GM19468 (cell line): ENCODE measurements around the gene CRYAB.

Experiments
- ATAC-seq: cut with Tn5 transposase; IDR thresholded peaks from one replicate; pipeline ENCODE4 v1.9.1; 2021; ENCODE audit warnings: mild to moderate bottlenecking, moderate library complexity, moderate number of reproducible peaks; ENCODE audit not compliant: unreplicated experiment; ENCODE audit errors: extremely low read depth

CRYAB gene

DNA sequence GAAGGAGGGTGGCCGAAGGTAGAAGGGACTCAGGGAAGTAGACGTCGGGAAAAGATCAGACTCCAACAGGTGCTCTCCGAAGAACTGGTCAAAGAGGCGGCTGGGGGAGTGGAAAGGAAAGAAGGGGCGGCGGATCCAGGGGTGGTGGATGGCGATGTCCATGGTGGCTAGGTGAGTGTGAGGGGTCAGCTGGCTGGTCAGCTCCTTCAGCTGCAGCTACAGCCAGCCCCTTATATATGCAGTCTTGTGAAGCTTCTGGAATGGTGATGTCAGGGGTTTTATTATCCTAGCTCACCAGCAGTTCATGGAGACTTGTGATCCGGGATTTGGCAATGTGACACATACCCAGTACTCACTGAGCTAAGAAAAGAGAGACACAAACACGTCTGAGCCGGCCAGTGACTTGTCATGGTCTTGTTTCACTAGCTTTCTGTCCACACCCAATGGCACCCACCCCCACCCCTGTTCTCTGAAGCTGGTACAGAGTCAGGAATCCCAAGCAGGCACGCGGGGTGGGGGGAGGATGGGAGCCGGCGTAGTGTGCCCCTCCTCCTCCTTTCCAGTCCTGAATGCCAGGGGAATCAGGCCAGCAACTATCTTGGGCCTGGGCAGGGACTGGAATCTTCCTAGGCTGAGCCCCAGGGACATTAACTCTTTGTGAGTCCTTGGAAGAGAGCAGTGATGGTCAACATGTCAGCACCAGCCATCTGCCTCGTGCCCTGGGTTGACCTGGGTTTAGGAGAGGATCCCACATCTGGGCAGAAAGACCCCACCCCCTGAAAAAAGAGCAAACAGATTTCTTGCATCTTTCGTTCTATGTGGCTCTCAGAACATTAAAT lies at the start of gene CRYAB:
Gene CRYAB (minus strand): TSS at position 208 of the 839 bp plus-strand sequence. CDS start 46 bp downstream, at position 162.
- ATAC-seq = no peak

DNA sequence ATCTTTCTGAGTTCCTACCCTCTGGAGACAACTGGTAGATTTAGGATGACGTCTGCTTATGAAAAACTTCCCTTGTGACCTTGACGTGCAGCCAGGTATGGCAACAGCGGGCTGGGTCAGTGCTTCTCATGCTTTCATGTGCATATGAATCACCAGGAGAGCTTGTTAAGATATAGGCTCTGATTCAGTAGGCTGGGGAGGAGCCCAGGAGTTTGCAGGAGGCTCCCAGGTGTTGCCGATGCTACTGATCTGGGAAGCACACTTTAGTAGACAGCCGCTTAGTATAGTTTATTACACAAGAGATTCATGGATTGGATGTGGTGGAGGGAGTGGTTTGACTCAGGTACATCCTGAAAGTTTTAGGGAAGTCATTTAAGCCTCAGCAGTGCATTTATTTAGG lies 49.3 kb upstream of the CRYAB start:
- no peak for ATAC-seq

DNA sequence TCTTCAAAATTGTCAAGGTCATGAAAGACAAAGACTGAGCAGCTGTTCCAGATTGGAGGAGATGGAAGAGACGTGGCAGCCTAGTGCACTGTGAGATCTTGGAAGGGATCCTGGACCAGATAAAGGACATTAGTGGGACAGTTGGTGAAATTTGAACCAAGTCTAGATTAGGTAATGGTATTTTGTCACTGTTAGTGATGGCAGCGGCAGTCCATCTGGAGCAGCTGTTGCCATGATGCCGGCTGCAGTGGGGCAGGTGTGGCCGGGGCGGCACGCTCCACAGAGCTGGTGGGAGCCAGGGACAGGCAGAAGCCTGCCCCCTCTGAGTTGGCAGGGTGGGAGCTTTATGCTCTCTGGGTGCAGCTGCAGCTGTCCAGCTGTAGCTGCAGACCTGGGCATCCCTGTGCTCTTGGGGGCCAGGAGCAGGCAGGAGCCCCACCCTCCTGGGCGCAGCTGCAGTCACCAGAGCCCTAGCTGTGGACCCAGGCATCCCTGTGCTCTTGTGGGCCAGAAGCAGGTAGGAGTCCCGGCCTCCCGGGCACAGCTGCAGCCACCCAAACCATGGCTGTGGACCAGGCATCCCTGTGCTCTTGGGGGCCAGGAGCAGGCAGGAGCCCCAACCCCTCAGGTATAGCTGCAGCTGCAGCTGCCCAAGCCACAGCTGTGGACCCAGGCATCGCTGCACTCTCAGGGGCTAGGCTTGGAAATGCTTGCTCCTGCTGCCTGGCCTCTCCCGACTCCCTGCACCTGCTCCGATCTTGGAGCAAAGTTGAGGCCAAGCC lies 46.3 kb upstream of the CRYAB start:
- no peak for ATAC-seq

GRCh38 chr11:111954154-111954553 lies 42.6 kb upstream of the CRYAB start:
- no peak for ATAC-seq

DNA sequence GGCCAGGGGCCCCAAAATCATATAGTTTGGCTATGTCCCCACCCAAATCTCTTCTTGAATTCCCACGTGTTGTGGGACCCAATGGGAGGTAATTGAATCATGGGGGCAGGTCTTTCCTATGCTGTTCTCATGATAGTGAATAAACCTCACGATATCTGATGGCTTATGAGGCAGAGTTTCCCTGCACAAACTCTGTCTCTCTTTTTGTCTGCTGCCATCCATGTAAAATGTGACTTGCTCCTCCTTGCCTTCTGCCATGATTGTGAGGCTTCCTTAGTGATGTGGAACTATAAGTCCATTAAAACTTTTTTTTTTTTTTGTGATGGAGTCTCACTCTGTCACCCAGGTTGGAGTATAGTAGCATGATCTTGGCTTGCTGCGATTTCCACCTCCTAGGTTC lies 40.0 kb upstream of the CRYAB start:
- ATAC-seq = no peak

DNA sequence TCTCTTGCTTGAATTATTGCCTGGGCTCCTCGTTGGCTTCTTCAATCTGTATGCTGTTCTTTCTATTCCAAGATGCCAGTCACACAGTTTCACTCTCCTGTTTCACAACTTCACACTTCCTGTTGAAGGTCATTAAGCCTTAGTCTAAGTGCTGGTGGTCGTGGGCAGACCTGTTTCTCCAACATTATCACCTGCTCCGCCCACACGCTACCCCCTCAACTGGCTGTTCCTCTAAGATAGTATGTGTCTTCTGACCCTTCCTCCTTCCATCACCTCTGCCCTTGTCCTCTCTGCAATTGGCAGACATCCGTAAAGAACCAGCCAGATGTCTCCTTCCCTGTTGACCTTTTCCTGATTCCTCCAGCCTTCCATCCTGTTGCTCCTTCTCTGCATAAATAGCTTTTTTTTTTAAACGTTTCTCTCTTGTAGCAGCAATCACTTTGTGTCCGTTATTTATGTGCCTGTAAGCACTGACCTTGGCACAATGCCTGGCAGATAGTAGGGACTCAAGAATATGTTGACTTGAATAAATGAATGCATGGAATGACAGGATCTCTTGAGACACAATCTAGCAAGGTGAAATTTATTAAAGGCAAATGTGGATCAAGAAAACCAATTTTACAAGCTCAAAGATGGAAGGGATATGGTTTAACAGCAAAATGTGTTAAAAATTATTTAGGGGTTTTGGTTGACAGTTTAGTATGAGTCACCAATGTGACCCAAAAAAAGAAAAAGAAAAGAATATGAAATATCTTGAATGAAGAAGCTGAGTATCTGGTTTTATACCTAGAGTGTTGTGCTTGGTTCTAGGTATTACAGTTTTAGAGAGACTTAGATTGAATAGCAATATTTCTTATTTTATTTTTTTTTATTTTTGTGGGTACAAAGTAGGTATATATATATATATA lies 38.2 kb upstream of the CRYAB start:
- no peak for ATAC-seq

DNA sequence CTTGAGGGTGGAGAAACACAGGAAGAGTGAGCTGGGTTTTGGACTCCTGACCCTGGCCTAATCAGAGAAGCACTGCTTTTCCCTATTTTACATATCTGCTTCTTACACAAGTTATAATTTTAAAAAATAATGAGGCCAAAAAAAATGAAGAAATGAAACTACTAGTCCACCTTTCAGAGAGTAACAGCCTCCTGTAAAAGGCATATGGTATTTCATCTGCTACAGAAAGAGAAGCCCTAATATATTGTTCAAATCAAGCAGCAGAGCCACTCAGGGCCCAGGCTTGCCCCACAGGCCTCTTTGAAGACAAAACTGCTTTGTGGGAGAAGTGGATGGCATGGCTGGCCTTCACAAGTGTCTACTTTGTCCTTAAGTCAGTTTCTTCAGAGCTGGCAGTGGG lies 35.6 kb upstream of the CRYAB start:
- ATAC-seq = no peak

DNA sequence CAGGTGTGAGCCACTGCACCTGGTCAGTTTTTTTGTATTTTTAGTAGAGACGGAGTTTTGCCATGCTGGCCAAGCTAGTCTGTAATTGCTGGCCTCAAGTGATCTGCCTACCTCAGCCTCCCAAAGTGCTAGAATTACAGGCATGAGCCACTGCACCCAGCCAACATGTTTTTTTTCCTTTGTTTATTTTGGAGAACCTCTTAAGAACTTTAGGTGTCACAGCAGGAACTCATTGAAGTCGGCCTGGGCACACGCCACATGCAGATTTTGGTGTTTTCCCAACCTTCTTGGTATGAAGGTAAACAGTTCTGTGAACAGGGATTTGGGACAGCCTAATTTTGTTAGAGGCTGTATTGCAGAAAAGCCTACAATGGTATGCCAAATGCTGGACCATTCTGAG lies 34.9 kb upstream of the CRYAB start:
- ATAC-seq = no peak

DNA sequence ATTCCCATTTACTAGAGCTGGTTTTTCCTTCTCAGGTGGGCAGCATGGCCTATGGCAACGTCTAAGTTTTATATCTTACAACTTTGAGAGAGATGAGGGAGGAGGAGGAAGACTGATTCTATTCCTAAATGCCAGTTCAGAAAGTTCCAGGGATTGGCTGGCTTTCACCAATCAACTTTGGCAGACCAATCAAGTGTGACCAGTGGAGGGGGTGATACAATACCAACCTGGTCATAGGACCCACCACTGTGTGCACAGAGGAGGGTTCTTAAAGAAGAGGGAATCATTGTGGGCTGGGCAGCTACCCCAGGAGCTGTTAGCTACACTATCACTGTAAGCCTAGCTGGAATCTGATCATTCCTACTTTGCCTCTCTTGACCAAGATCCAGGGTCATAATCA lies 33.6 kb upstream of the CRYAB start:
- no peak for ATAC-seq

DNA sequence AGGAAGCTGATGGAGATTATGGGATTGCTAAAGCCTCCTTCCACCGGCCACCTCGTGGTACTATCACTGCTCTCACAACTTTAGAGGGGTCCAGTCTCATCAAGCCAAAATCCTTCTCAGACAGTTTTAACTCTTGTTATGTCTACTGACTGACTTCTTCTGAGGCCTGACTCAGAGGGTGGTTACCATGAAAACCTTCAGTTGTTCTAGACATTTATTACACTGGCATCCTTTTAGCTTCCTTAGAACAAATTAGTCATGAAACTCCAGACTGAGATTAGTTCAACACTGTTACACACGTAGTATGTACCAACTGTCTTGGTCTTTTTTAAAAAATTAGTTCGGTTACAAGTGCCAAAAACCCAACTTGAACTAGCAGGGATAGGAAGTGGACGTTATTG lies 33.1 kb upstream of the CRYAB start:
- ATAC-seq = no peak

- no peak for ATAC-seq
Measured at GRCh38 chr11:111944139-111944538, 32.6 kb upstream of the CRYAB start.

DNA sequence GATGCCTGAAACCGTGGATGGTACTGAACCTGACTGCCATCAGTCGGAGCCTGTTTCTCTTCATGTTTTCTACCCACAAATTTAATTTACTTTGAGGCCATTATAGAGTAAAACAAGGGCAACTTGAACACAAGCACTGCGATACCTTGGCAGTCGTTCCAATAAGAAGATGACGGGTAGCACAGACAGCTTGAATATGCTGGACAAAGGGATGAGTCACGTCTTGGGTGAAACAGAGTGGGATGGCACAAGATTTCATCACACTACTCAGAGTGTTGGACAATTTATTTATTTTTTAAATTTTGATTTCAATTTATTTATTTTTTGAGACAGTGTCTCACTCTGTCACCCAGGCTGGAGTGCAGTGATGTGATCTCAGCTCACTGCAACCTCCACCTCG lies 31.3 kb upstream of the CRYAB start:
- no peak for ATAC-seq

GRCh38 chr11:111941963-111942362 lies 30.4 kb upstream of the CRYAB start:
- no peak for ATAC-seq

GRCh38 chr11:111939836-111940604 lies 28.4 kb upstream of the CRYAB start:
- no peak for ATAC-seq

DNA sequence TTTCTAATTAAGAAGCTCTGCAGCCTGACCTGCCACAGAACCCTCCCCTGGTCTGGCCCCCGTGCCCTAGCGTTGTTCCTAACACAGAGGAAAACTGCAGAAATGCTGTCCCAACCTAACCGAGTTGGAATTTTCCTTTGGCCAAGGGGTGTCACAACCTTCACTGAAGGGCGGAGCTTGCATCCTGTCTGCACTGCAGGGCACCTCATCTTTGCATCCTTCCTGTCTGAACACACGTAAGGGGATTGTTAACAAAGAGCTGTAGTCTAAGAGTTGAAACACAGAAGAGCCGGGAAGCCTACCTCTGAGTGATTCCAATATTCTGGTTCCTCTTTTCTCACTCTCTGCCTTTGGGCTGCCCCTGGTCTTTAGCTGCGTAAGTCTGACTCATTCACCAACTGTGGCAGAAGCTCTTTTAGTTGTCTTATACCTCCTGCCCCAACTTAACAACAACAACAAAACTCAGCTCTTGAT lies 27.2 kb upstream of the CRYAB start:
- peak; percentile 49 for ATAC-seq

GRCh38 chr11:111937844-111938243 lies 26.3 kb upstream of the CRYAB start:
- no peak for ATAC-seq

DNA sequence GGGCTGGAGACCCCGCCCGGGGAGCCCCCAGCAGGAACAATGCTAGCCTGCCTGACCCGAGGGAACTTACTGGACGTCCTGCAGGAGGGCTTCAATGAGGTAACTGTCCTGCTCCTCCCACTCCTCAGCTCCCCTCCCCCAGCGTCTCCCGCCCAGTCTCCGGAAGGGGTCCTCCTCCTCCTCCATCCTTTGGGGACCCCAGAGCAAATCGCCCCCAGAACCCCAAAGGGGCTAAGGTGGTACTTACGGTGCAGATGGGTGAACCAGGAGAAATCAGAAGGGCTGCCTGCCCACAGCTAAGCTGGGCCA lies 25.8 kb upstream of the CRYAB start:
- no peak for ATAC-seq

GRCh38 chr11:111936040-111936540 lies 24.5 kb upstream of the CRYAB start:
- ATAC-seq = no peak

- no peak for ATAC-seq
Measured at GRCh38 chr11:111935317-111936039, 23.9 kb upstream of the CRYAB start.
